HCT116 (cell line): Measurements from ENCODE around the gene MAML2. TPM values are rescaled to one million over a fixed set of nuclear protein-coding genes. Genes with fewer than 3 reads are reported as not detected.

Experiments used
- ATAC-seq: fragments of 200-7000 bp; cut with Tn5 transposase; 2 replicates; pipeline ENCODE4 v1.9.1; 2020; ENCODE audit warnings: mild to moderate bottlenecking, moderate library complexity
- BruUV-seq: library from RNA; stranded (reverse); fragments of 400-500 nt; replicated peaks from 2 replicates; lab custom pipeline; 2021; lab: Mats Ljungman, UMichigan
- CTCF ChIA-PET: fragments of 300-600 bp; sonication (Branson Sonifier 250); formaldehyde crosslinking; loops from one replicate; lab custom pipeline; 2021; ENCODE audit warnings: antibody characterized with exemption; lab: Charles Lee
- POLR2A ChIA-PET: fragments of 300-600, 350-600 bp; sonication (Branson Sonifier 250); formaldehyde crosslinking; loops from one replicate; lab custom pipeline; 2021; ENCODE audit warnings: antibody characterized with exemption; lab: Charles Lee
- RAD21 ChIA-PET, 2 experiments: fragments of 300-600 bp; sonication (Branson Sonifier 250); formaldehyde crosslinking; loops; one replicate each; lab custom pipeline; 2023; ENCODE audit warnings: low total read pairs in 2 of 2; ENCODE audit not compliant: uncharacterized antibody in 2 of 2, unreplicated experiment in 2 of 2, low non-redundant PET in 1 of 2; lab: Charles Lee
- DNase-seq: peaks from one replicate; pipeline ENCODE4 v3.0.0-alpha.2; 2010; ENCODE audit warnings: low read depth, low spot score
- H2AFZ ChIP-seq: fragments of 200-600 bp; shearing (Covaris generic), sonication (generic); 2 replicates; pipeline ENCODE4 v1.6.1; 2017; ENCODE audit warnings: low read depth, mixed run types, mixed read lengths, antibody characterized with exemption, low read length; ENCODE audit not compliant: poor library complexity, severe bottlenecking
- H3K27ac ChIP-seq: 2 replicates; pipeline ENCODE4 v1.5.1; 2012; ENCODE audit warnings: low read depth, low read length
- H3K27me3 ChIP-seq: fragments of 200-600 bp; sonication (generic); 2 replicates; pipeline ENCODE4 v1.6.1; 2016; ENCODE audit warnings: mixed run types, low read length, mixed read lengths; ENCODE audit not compliant: insufficient read depth
- H3K36me3 ChIP-seq, 2 experiments: fragments of 200-500 bp in 1 of 2; fragments of 200-600 bp in 1 of 2; sonication (Bioruptor generic) in 1 of 2; sonication (generic) in 1 of 2; 2 replicates each; pipeline versions ENCODE4 v1.5.1 to v1.6.1; 2014 to 2016; ENCODE audit warnings: low read length in 2 of 2, inconsistent platforms in 1 of 2, mixed read lengths in 1 of 2, mixed run types in 1 of 2; ENCODE audit not compliant: insufficient read depth in 2 of 2, control insufficient read depth in 1 of 2
- H3K4me1 ChIP-seq, 2 experiments: fragments of 200-600 bp in 1 of 2; sonication (generic) in 1 of 2; 2 replicates each; pipeline versions ENCODE4 v1.5.1 to v1.6.1; 2012 to 2017; ENCODE audit warnings: low read length in 2 of 2, inconsistent platforms in 1 of 2, mild to moderate bottlenecking in 1 of 2, mixed read lengths in 1 of 2, mixed run types in 1 of 2, moderate library complexity in 1 of 2; ENCODE audit not compliant: insufficient read depth in 2 of 2, control insufficient read depth in 1 of 2
- H3K4me2 ChIP-seq: fragments of 200-600 bp; sonication (generic); 2 replicates; pipeline ENCODE4 v1.6.1; 2017; ENCODE audit warnings: mixed run types, low read length, mixed read lengths
- H3K4me3 ChIP-seq, 2 experiments: fragments of 200-600 bp in 1 of 2; sonication (generic) in 1 of 2; replicated peaks in 1 of 2; 2 replicates each; pipeline ENCODE4 v1.5.1; 2011 to 2016; ENCODE audit warnings: low read length in 2 of 2, control low read depth in 1 of 2, low read depth in 1 of 2, mild to moderate bottlenecking in 1 of 2, mixed read lengths in 1 of 2, mixed run types in 1 of 2
- H3K79me2 ChIP-seq: fragments of 200-600 bp; sonication (generic); 2 replicates; pipeline ENCODE4 v1.6.1; 2017; ENCODE audit warnings: mild to moderate bottlenecking, mixed run types, low read length, moderate library complexity, mixed read lengths; ENCODE audit not compliant: insufficient read depth
- H3K9ac ChIP-seq: fragments of 200-600 bp; sonication (generic); 2 replicates; pipeline ENCODE4 v1.6.1; 2016; ENCODE audit warnings: low read length, mixed read lengths
- H3K9me2 ChIP-seq: fragments of 200-600 bp; sonication (generic), shearing (Covaris generic); 2 replicates; pipeline ENCODE4 v1.6.1; 2017; ENCODE audit warnings: mixed run types, mild to moderate bottlenecking, moderate library complexity; ENCODE audit not compliant: insufficient read depth
- H3K9me3 ChIP-seq, 2 experiments: fragments of 200-500 bp in 1 of 2; fragments of 200-600 bp in 1 of 2; sonication (Bioruptor generic) in 1 of 2; sonication (generic) in 1 of 2; 2 replicates each; pipeline ENCODE4 v1.6.1; 2014 to 2017; ENCODE audit warnings: low read length in 2 of 2, mixed read lengths in 2 of 2, inconsistent platforms in 1 of 2, low read depth in 1 of 2, mild to moderate bottlenecking in 1 of 2, mixed run types in 1 of 2, moderate library complexity in 1 of 2; ENCODE audit not compliant: control insufficient read depth in 1 of 2, insufficient read depth in 1 of 2
- H4K20me1 ChIP-seq: fragments of 200-600 bp; sonication (generic), shearing (Covaris generic); 2 replicates; pipeline ENCODE4 v1.6.1; 2017; ENCODE audit warnings: mixed run types, mild to moderate bottlenecking, moderate library complexity; ENCODE audit not compliant: insufficient read depth
- EGR1 ChIP-seq: IDR thresholded peaks from 2 replicates; pipeline ENCODE4 v1.6.1; 2012; ENCODE audit warnings: low read depth
- FOSL1 ChIP-seq: IDR thresholded peaks from 2 replicates; pipeline ENCODE4 v1.6.1; 2012; ENCODE audit warnings: low read depth
- POLR2A ChIP-seq: IDR thresholded peaks from 2 replicates; pipeline ENCODE4 v1.7.0; 2011; ENCODE audit warnings: borderline replicate concordance; ENCODE audit not compliant: insufficient read depth, insufficient read length; ENCODE audit errors: extremely low read depth
- SP1 ChIP-seq: IDR thresholded peaks from 2 replicates; pipeline ENCODE4 v1.6.1; 2012; ENCODE audit warnings: low read depth
- TCF7L2 ChIP-seq: IDR thresholded peaks from 2 replicates; pipeline ENCODE4 v1.7.0; 2011; ENCODE audit warnings: borderline replicate concordance, inconsistent platforms; ENCODE audit not compliant: insufficient read depth, insufficient read length; ENCODE audit errors: extremely low read depth
- ZFX ChIP-seq: fragments of 450-650 bp; IDR thresholded peaks from 2 replicates; pipeline ENCODE4 v1.6.1; 2017
- ZNF274 ChIP-seq: fragments of 200-500 bp; sonication (Bioruptor generic); IDR thresholded peaks from 2 replicates; pipeline ENCODE4 v1.6.1; 2014; ENCODE audit warnings: mild to moderate bottlenecking, low read depth, low read length, inconsistent platforms
- intact Hi-C: fragments of 100-400 bp; cut with micrococcal nuclease; formaldehyde crosslinking; loops from 2 replicates; pipeline ENCODE4 v1.10.0; 2022
- total RNA-seq: library from RNA; stranded (reverse); gene quantifications from one replicate; pipeline ENCODE4 v1.2.1, GENCODE V29; 2021; ENCODE audit not compliant: unreplicated experiment
- TF ChIP-seq, protein P1 (sequence below): IDR thresholded peaks from 2 replicates; pipeline ENCODE4 v1.6.1; 2012
- TF ChIP-seq, protein P2 (sequence below), 3 experiments: fragments of 200-600 bp in 1 of 3; sonication (generic) in 1 of 3; IDR thresholded peaks in 2 of 3; conservative IDR thresholded peaks in 1 of 3; 2 replicates each; pipeline ENCODE4 v1.5.1; 2012 to 2017; ENCODE audit warnings: low read depth in 2 of 3, low read length in 2 of 3, antibody characterized with exemption in 1 of 3, borderline replicate concordance in 1 of 3, control low read depth in 1 of 3, mild to moderate bottlenecking in 1 of 3, mixed read lengths in 1 of 3, mixed run types in 1 of 3, moderate library complexity in 1 of 3; ENCODE audit not compliant: insufficient read depth in 1 of 3
- TF ChIP-seq, protein P3 (sequence below): IDR thresholded peaks from 2 replicates; pipeline ENCODE4 v1.6.1; 2012
- TF ChIP-seq, protein P4 (sequence below): IDR thresholded peaks from 2 replicates; pipeline ENCODE4 v1.6.1; 2011; ENCODE audit warnings: mild to moderate bottlenecking, low read length, moderate library complexity; ENCODE audit not compliant: insufficient replicate concordance; ENCODE audit errors: extremely low read depth

MAML2 gene
- total RNA-seq, 1 experiment from 2014 or later = 2.6 TPM

DNA sequence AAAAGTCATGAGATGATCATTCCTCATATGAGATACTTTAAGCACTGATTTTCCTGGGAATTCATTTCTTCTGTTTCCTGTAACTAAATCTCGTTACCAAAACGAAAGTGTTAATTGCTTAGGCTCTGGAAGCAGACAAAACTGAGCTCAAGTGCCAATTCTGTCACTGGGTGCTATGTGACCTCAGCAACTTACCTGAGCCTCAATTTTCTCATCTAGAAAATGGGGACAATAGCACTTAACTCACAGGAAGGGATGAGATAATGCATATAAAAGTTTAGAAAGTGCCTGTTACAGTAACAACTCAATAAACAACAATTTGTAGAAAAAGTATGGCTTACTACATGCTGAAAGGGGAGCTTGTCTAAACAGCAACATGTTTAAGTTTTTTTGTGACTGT, 248.8 kb downstream of the MAML2 start:
- RAD21 ChIA-PET = no interaction called here
- BruUV-seq = no TSS peak
- H2AFZ ChIP-seq = no peak overlapping the region
- H3K4me2 ChIP-seq = no peak overlapping the region
- no peaks in the 10 kb centered on the region for H3K36me3 ChIP-seq
- no peaks in the 10 kb centered on the region for H3K79me2 ChIP-seq
- H4K20me1 ChIP-seq = no peaks in the 10 kb centered on the region
- no peaks in the 10 kb centered on the region for H3K27me3 ChIP-seq
- no peaks in the 10 kb centered on the region for H3K9me3 ChIP-seq
- CTCF ChIA-PET = no interaction called here
- intact Hi-C loops = no loop called here
- DNase-seq (no peak), ATAC-seq (no peak)
- no peaks in the 10 kb centered on the region for H3K9me2 ChIP-seq
- no peak overlapping the region for H3K9ac ChIP-seq
- TF ChIP-seq ZFX (no peak), SP1 (no peak), FOSL1 (no peak), ZNF274 (no peak), TCF7L2 (no peak)
- TF ChIP-seq, protein P1, sequence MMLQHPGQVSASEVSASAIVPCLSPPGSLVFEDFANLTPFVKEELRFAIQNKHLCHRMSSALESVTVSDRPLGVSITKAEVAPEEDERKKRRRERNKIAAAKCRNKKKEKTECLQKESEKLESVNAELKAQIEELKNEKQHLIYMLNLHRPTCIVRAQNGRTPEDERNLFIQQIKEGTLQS = no peak
- TF ChIP-seq, protein P2, sequence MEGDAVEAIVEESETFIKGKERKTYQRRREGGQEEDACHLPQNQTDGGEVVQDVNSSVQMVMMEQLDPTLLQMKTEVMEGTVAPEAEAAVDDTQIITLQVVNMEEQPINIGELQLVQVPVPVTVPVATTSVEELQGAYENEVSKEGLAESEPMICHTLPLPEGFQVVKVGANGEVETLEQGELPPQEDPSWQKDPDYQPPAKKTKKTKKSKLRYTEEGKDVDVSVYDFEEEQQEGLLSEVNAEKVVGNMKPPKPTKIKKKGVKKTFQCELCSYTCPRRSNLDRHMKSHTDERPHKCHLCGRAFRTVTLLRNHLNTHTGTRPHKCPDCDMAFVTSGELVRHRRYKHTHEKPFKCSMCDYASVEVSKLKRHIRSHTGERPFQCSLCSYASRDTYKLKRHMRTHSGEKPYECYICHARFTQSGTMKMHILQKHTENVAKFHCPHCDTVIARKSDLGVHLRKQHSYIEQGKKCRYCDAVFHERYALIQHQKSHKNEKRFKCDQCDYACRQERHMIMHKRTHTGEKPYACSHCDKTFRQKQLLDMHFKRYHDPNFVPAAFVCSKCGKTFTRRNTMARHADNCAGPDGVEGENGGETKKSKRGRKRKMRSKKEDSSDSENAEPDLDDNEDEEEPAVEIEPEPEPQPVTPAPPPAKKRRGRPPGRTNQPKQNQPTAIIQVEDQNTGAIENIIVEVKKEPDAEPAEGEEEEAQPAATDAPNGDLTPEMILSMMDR (IDR thresholded peaks at IDR 0.05 in 2 of 3, conservative IDR thresholded peaks at IDR 0.05 in 1 of 3; ENCODE audit: borderline replicate concordance in 1 of 3, insufficient read depth in 1 of 3, low read depth in 2 of 3, low read length in 2 of 3) = no peak
- H3K4me3 ChIP-seq = no peak overlapping the region
- POLR2A ChIA-PET = no interaction called here
- no peak overlapping the region for H3K27ac ChIP-seq
- peaks cover 13 to 30% of the 10 kb centered on the region in 2 experiments; a peak in 3 of 4 replicates for H3K4me1 ChIP-seq

DNA sequence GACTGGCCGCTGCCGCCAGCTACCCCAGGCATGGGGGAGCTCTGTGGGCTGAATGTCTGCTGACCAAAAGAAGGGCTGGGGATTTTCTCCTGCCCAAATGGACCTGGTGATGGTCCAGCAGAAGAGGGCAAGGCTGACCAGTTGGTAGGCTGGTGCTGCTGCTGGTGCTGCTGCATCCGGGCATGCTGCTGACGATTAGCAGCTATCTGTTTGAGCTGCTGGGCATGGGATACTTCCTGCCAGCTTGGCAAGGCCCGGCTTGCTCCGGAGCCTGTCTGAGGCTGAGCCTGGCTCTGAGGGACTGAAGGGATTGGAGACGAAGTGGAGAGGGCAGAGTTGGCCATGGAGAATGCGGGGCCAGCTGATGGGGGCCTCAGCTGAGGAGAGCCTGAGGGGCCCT, 250.5 kb downstream of the MAML2 start:
- peaks cover 9 to 16% of the 10 kb centered on the region in 2 experiments; a peak in 3 of 4 replicates for H3K4me1 ChIP-seq
- intact Hi-C loops = no loop called here
- H3K4me3 ChIP-seq = no peak overlapping the region
- no peak for DNase-seq
- H4K20me1 ChIP-seq = no peaks in the 10 kb centered on the region
- no peaks in the 10 kb centered on the region for H3K27me3 ChIP-seq
- H2AFZ ChIP-seq = no peak overlapping the region
- H3K27ac ChIP-seq = no peak overlapping the region
- H3K9me2 ChIP-seq = no peaks in the 10 kb centered on the region
- H3K9me3 ChIP-seq = no peaks in the 10 kb centered on the region
- H3K4me2 ChIP-seq = no peak overlapping the region
- no TSS peak for BruUV-seq
- RAD21 ChIA-PET = no interaction called here
- no peaks in the 10 kb centered on the region for H3K79me2 ChIP-seq
- POLR2A ChIA-PET = interaction anchor here (1.5 kb wide), 1 partner anchor 251 kb away, joined by 3 read pairs; the partner anchor contains the start of gene MAML2
- CTCF ChIA-PET = interaction anchor here (1.6 to 2.3 kb wide), 3 partner anchors 37 to 301 kb away, joined by 4 to 13 read pairs (median 5); partner anchors contain the start of gene MAML2
- ATAC-seq = no peak
- H3K9ac ChIP-seq = no peak overlapping the region
- H3K36me3 ChIP-seq = no peaks in the 10 kb centered on the region
- TF ChIP-seq POLR2A (no peak), TCF7L2 (no peak), EGR1 (no peak)
- TF ChIP-seq, protein P1 = no peak
- TF ChIP-seq, protein P3, sequence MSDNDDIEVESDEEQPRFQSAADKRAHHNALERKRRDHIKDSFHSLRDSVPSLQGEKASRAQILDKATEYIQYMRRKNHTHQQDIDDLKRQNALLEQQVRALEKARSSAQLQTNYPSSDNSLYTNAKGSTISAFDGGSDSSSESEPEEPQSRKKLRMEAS = no peak
- TF ChIP-seq, protein P4, sequence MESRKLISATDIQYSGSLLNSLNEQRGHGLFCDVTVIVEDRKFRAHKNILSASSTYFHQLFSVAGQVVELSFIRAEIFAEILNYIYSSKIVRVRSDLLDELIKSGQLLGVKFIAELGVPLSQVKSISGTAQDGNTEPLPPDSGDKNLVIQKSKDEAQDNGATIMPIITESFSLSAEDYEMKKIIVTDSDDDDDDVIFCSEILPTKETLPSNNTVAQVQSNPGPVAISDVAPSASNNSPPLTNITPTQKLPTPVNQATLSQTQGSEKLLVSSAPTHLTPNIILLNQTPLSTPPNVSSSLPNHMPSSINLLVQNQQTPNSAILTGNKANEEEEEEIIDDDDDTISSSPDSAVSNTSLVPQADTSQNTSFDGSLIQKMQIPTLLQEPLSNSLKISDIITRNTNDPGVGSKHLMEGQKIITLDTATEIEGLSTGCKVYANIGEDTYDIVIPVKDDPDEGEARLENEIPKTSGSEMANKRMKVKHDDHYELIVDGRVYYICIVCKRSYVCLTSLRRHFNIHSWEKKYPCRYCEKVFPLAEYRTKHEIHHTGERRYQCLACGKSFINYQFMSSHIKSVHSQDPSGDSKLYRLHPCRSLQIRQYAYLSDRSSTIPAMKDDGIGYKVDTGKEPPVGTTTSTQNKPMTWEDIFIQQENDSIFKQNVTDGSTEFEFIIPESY = no peak
